HL-60 (cell line): ENCODE results near the gene GRM6.

ENCODE experiments used
- DNase-seq, 2 experiments: peaks; one replicate each; pipeline ENCODE4 v3.0.0-alpha.2; 2010 to 2020; ENCODE audit warnings: low read depth in 1 of 2, low spot score in 1 of 2
- H3K27ac ChIP-seq: fragments of 250-450 bp; sonication (Bioruptor Pico); replicated peaks from 2 replicates; pipeline ENCODE4 v1.5.1; 2020; ENCODE audit warnings: mild to moderate bottlenecking, moderate library complexity
- H3K27me3 ChIP-seq: fragments of 250-450 bp; sonication (Bioruptor Pico); 2 replicates; pipeline ENCODE4 v1.5.1; 2021; ENCODE audit warnings: mild to moderate bottlenecking, moderate library complexity; ENCODE audit not compliant: insufficient read depth, poor library complexity, severe bottlenecking
- H3K4me3 ChIP-seq: replicated peaks from 2 replicates; pipeline ENCODE4 v1.5.1; 2011; ENCODE audit warnings: mild to moderate bottlenecking, control low read depth, low read length; ENCODE audit not compliant: insufficient read depth
- CTCF ChIP-seq: IDR thresholded peaks from one replicate; pipeline ENCODE4 v1.5.1; 2011; ENCODE audit warnings: low read length, control low read depth, inconsistent platforms; ENCODE audit not compliant: insufficient read depth
- GABPA ChIP-seq: IDR thresholded peaks from 2 replicates; pipeline ENCODE4 v1.6.1; 2012; ENCODE audit warnings: low read depth
- POLR2AphosphoS5 ChIP-seq: IDR thresholded peaks from 2 replicates; pipeline ENCODE4 v1.6.1; 2012; ENCODE audit warnings: low read depth
- REST ChIP-seq: IDR thresholded peaks from 2 replicates; pipeline ENCODE4 v1.6.1; 2012; ENCODE audit warnings: low read depth; ENCODE audit not compliant: insufficient replicate concordance
- SPI1 ChIP-seq: IDR thresholded peaks from 2 replicates; pipeline ENCODE4 v1.6.1; 2012; ENCODE audit warnings: low read depth, mild to moderate bottlenecking, borderline replicate concordance

The GRM6 gene

GRCh38 chr5:178988436-178989220, 6.5 kb downstream of the GRM6 start:
- Histone ChIP-seq H3K27me3 (no peaks in the 10 kb centered on the region), H3K4me3 (no peak overlapping the region), H3K27ac (no peak overlapping the region)
- DNase-seq: no peak
- TF ChIP-seq REST (no peak), SPI1 (no peak)

GRCh38 chr5:178986326-178986960, 8.7 kb downstream of the GRM6 start:
- H3K4me3 ChIP-seq: no peak overlapping the region
- TF ChIP-seq CTCF (no peak), POLR2AphosphoS5 (no peak), GABPA (no peak), REST (no peak), SPI1 (no peak)
- DNase-seq: no peak
- H3K27me3 ChIP-seq: no peaks in the 10 kb centered on the region
- no peak overlapping the region for H3K27ac ChIP-seq

GRCh38 chr5:178984145-178985072, 10.7 kb downstream of the GRM6 start:
- no peak overlapping the region for H3K4me3 ChIP-seq
- TF ChIP-seq POLR2AphosphoS5 (no peak), CTCF (no peak), GABPA (no peak), SPI1 (no peak), REST (no peak)
- no peaks in the 10 kb centered on the region for H3K27me3 ChIP-seq
- no peak for DNase-seq
- no peak overlapping the region for H3K27ac ChIP-seq
